Glomerular endothelial cell (primary cell): ENCODE measurements around the gene DBNDD1. TPM values are rescaled to one million over a fixed set of nuclear protein-coding genes. Genes with fewer than 3 reads are reported as not detected.
"Not testable (repeated sequence)": the region's sequence is repeated elsewhere in the genome, so short reads cannot be mapped to it uniquely, and the experiment has no call there.

Experiments used
- DNase-seq: peaks from one replicate; pipeline ENCODE4 v3.0.0-alpha.2; 2011; ENCODE audit warnings: low read depth, low spot score; ENCODE audit errors: extremely low read depth
- total RNA-seq: library from RNA; depleted of rRNA; stranded (reverse); fragments of >200 nt; gene quantifications from 2 replicates; pipeline ENCODE4 v1.2.3, GENCODE V29; 2015

DBNDD1 gene
- total RNA-seq, 1 donor from 2014 or later = 19.0 TPM

- DNase-seq = no peak
Measured at GRCh38 chr16:90012991-90013745, 6.1 kb downstream of the DBNDD1 start.

DNA sequence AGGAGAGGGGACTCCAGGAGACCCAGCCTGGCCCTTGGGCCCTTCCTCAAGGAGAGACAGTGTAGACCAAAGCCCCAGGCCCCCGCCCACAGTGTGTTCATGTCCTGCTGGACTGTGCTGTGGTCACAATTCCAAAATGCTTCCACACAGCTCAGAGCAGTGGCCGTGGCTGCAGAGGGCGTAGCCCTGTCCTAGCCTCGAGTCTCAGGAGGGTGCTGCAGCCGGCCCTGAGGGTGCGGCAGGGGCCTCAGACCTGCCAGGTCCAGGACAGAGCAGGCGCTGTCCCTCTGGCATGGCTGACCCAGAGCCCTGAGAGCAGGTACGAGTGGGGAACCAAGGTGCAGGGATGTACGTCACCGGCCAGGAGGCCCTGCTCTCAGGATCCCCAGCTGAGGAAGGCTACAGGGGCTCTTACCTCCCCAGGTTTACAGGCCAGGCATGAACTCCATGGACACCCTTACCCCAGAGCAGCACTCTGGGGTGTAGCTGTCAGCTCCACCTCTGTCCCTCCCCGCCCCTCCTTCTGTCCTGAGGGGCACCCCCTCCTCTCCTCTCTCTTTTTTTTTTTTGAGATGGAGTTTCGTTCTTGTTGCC, 7.3 kb downstream of the DBNDD1 start:
- no peak for DNase-seq

GRCh38 chr16:90011508-90011819, 7.8 kb downstream of the DBNDD1 start:
- DNase-seq = no peak

DNA sequence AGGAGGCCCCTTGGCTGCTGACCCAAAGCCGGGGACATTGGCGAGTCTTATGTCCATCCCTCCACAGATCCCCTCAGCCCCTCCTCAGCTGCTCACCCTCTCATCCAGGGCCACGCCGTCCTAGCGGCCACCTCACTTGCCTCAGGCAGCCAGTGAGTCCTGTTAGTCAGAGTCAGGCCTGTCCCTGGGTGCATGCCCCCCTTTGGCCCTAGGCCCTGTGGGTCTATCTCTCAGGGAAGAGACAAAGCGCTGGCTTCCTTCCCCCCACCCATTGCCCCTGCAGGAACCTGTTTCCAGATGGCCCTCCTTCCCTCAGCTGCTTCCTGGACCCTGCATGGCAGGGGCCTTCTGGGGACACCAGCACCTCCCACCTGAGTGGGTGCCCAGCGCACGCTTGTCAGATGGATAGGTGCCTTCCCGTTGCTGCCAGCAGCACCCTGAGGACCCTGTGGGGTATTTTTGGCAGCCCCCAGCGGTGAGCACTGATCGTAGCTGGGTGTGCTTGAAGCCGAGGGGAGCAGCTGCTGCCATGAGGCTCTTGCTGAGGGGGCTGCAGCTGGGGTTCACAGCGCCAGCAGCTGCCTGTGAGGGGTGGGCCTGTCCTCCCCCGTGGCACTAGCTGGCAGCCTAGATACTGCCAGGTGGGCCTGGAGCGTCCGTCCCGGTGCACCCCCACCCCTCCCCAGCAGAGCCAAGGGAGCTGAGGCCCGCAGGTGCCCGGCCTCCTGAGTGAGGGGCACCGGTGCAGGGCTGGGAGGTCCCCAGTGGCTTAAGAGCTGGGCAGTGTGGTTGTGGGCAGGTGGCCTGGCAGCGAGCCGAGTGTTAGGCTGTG, 8.4 kb downstream of the DBNDD1 start:
- no peak for DNase-seq

DNA sequence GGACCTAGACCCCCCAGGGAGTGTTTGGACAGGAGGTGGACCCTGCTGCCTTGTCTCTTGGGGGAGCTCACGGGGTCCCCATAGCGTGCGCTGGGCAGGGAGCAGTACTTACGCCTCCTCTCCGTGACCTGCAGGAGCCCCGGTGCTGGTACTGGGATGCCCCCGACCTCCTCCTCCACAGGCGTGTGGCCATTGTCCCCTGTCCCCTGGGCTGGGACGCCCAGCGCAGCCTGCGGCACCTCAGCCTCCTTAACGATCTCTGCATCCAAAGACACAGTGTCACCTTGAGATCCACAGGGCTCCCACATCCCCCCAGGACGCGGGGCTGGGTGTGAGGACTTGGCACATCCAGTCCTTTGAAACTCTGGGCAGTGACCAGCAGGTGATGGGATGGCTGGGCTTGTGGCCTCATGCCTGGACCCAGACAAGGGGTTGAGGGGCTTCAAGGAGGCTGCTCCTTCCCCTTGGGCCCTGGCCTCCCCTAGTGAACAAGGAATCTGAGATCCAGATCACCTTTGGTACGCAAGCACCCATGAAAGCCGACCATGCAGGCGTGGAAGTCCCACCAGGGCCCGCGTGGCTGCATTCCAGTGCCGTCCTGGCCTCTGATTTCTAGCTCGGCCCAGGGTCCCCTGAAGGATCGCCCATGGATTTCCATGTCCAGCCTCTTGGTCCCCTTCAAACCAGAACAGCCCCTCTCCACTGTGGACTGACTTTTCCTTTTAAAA, 9.9 kb downstream of the DBNDD1 start:
- DNase-seq = no peak

DNA sequence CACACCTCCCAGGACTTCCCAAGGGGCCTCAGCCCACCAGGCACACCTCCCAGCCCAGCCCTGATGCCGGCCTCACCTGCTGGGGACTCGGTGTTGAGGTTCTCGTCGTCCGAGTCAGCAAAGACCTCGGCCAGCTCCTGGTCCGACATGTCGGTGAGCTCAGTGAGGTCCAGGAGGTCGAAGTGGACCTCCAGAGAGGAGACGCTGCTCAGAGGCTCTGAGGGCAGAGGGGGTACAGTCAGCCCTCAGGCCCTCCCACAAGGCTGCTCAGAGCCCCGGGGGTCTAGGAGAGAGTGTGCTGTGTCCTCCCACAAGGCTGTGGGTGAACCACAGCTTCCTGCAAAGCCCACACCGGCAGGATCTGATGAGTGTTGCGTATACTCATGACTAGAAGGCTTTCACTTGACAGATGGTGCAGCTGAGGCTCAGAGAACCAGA, 10.5 kb downstream of the DBNDD1 start:
- no peak for DNase-seq

DNA sequence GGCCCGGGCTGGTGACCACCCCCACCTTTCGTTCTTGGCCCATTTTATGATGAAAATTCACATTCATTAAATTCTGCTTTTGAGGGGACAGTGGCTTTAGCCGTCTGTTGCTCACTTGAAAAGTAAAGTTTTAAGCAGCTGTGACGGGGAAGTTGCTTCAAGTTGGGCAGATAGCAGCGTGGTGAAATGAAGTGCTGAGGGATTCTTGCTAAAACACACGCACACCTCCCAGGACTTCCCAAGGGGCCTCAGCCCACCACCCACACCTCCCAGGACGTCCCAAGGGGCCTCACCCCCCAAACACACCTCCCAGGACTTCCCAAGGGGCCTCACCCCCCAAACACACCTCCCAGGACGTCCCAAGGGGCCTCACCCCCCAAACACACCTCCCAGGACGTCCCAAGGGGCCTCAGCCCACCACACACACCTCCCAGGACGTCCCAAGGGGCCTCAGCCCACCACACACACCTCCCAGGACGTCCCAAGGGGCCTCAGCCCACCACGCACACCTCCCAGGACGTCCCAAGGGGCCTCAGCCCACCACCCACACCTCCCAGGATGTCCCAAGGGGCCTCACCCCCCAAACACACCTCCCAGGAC, 11.5 kb downstream of the DBNDD1 start:
- DNase-seq = not testable (repeated sequence)

DNA sequence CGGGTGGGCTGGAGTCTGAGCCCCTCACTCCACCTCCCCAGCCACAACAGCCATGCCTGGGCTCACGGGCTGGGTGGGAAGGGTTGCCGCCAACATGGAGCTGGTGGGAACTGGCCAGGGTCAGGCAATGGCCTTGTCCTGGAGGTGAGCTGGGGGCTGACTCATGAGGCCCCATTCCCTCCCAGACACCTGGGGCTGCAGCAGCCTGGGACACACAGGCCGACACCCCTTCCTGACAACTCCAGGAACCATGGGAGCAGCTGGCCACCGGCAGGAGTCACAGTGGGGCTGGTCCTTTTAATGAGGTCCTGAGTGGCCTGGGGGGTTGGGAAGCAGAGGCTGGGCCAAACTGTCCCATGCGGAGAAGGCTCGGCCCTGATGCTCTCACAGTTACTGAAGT, 12.2 kb downstream of the DBNDD1 start:
- no peak for DNase-seq

GRCh38 chr16:90005956-90006663, 13.1 kb downstream of the DBNDD1 start:
- DNase-seq = no peak

DNA sequence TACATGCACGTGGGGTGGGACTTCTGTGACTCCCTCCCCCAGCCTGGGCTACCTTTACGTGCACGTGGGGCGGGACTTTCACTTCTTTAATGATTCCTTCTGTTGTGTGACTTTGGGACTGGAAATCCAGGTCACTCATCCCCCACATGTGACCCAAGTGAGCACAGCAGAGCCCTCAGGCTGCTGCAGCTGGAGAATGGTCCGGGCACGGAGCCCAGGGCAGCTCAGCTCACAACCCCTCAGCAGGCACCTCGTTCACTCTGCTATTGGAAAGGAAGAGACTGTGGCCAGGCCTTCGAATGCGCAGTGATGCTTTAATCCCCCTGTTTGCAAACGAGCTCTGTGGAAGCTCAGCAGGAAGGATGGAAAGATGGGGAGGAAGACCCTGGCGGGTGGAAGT, 14.7 kb downstream of the DBNDD1 start:
- no peak for DNase-seq

DNA sequence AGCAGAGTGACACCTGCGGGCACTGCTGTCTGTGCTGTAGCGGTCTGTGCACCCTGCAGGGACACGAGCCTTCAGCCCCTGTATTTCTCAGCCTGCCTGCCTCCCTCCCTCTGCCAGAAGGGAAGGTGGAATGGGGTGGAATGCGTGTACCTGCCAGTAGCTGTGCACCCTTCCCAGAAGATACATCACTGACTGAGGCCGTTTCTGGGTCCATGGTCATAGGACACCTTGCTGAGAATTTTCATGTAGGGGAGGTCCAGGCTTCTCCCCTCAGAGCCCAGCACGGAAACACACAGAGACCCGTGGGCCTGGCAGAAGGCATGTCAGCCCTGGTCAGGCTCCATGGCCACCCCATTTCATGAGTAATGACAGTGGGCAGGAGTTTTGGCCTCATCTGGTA, 16.5 kb downstream of the DBNDD1 start:
- no peak for DNase-seq

GRCh38 chr16:90001761-90002503, 17.3 kb downstream of the DBNDD1 start:
- DNase-seq = no peak

DNA sequence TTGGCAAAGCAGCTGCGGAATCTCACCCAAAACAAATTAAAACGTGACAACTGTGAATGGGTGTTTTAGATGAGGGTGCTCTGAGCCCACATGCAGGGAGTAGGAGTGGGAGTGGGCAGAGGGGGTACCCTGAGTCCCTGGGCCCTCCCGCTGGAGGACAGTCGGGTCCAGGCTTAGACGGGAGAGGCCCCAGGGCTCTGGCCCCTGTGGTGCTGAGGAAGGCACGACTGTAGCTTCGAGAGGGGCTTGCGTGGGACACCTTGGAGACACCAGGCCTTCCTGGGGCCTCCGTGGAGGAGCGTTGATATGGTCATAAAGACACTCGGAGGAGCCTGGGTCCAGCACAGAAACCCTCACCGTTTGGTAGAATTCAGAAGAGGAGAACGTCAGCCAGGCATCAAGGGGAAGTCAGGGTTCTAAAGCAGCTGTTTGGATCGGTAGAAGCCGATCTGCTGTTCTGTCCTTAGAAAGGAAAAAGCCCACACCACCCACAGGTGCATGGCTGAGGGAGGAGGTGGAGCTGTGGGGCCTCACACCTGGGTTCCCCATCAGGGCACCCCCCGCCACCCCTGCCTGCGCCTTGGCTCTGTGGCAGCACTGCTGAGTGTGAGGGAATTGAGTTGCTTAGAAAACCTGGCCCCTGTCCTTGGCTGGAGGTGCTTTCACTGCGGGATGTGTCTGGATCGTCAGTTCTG, 18.4 kb downstream of the DBNDD1 start:
- no peak for DNase-seq

DNA sequence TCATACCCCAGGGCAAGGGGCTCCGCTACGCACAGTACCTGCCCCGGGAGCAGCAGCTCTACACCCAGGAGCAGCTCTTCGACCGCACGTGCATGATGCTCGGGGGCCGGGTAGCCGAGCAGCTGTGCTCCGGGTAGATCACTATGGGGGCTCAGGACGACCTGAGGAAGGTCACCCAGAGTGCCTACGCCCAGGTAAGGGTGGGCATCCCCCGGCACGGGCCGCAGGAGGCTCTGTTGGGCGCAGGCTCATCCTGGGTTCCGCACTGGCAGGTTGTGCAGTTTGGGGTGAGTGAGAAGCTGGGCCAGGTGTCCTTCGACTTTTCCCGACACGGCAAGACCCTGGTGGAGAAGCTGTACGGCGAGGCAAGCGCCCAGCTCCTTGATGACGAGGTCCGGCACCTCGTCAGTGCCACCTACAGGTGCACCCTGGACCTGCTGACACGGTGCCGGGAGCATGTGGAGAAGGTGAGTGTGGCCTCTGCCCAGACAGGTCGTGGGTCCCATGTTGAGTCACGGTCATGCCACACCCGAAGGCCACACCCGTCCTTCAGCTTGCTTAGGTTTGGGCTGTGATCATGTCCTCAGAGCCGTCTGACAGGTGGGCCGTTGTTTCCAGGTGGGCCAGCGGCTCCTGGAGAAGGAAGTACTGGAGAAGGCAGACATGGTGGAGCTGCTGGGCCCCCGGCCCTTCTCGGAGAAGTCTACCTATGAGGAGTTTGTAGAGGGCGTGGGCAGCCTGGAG, 19.3 kb downstream of the DBNDD1 start:
- DNase-seq = no peak

GRCh38 chr16:89996178-89996489, 23.1 kb downstream of the DBNDD1 start:
- DNase-seq = no peak

GRCh38 chr16:89995475-89996177, 23.6 kb downstream of the DBNDD1 start:
- DNase-seq = not testable (repeated sequence)

GRCh38 chr16:89994721-89995474, 24.4 kb downstream of the DBNDD1 start:
- DNase-seq = not testable (repeated sequence)
